Effector memory CD4-positive, alpha-beta T cell (primary cell): ENCODE results near the gene PROP1.

Source experiments
- DNase-seq, 3 donors: peaks; one replicate each; pipeline ENCODE4 v3.0.0-alpha.2; 2020
- H3K27ac ChIP-seq: 2 replicates; pipeline ENCODE4 v1.7.0; 2013; ENCODE audit warnings: mild to moderate bottlenecking, low read length, moderate library complexity; ENCODE audit not compliant: insufficient read depth, poor library complexity, severe bottlenecking
- H3K27me3 ChIP-seq: replicated peaks from 2 replicates; pipeline ENCODE4 v1.7.0; 2013; ENCODE audit warnings: mild to moderate bottlenecking, low read length; ENCODE audit not compliant: insufficient read depth, control insufficient read depth, poor library complexity, severe bottlenecking
- H3K36me3 ChIP-seq: 2 replicates; pipeline ENCODE4 v1.7.0; 2013; ENCODE audit warnings: mild to moderate bottlenecking, low read length, moderate library complexity; ENCODE audit not compliant: control insufficient read depth, insufficient read depth
- H3K4me1 ChIP-seq: 2 replicates; pipeline ENCODE4 v1.7.0; 2013; ENCODE audit warnings: low read length, mild to moderate bottlenecking; ENCODE audit not compliant: control insufficient read depth, insufficient read depth, poor library complexity, severe bottlenecking
- H3K4me3 ChIP-seq: 2 replicates; pipeline ENCODE4 v1.7.0; 2013; ENCODE audit warnings: low read length, low read depth, mild to moderate bottlenecking; ENCODE audit not compliant: insufficient read depth, poor library complexity, severe bottlenecking
- H3K9me3 ChIP-seq: 2 replicates; pipeline ENCODE4 v1.7.0; 2013; ENCODE audit warnings: mild to moderate bottlenecking, low read length, moderate library complexity; ENCODE audit not compliant: control insufficient read depth

PROP1 gene

DNA sequence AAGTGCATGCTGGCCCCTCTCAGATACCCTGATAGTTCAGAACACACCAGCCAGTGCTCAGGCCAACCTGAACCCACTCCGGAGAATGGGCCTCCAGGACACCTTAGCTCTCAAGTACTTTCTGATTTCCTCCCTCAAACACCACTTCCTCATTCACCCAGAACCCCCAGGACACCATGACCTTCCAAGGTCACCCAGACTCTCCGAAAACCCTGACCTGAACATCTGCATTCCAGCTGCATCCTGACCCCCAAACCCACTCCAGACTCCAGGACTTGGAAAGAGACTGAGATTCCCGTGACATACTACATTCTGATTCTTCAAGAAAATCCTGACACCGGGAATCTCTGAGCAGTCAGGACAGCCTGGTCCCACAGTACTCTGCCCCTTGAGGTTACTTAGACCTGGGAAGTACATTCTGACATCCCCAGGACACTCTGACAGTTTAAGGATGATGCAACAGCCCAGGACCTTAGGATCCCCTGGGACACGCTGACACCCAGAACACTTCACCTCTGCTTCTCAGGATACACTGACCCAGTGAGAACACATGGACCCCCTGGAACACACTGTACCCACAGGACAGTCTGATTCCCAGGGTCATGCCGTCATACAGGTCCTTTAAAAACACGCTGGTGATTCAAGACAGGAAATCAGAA is 747 bp upstream of the PROP1 start:
- Histone ChIP-seq H3K4me3 (no peak overlapping the region), H3K36me3 (no peaks in the 10 kb centered on the region), H3K9me3 (no peaks in the 10 kb centered on the region), H3K27ac (no peak overlapping the region), H3K4me1 (no peaks in the 10 kb centered on the region), H3K27me3 (no peaks in the 10 kb centered on the region)
- DNase-seq, result no peak

DNA sequence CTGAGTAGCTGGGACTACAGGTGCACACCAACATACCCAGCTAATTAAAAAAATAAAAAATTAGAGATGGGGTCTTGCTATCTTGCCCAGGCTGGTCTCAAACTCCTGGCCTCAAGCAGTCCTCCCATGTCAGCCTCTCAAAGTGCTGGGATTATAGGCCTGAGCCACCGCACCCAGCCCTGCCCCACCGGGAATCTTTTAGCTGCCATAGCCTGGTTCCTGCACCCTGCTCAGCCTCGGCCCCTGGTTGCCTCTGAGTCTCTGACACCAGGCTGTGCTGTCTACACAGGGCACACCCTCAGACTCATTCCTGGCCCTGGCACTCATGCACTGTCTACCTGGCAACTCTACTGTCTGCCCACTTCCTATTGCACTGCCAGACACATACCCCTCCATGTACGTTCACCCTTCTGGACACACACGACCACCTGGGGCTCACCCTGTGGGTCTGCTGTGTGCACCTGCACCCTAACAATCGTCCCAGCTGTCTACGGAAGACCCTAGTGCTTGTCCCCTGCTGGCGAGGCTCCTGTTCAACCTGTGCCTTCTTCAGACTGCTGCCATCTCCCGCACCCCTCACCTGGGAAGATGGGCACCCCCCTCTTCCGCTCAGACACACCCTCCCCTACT is 1.4 kb downstream of the PROP1 start:
- no peak overlapping the region for H3K4me3 ChIP-seq
- no peak for DNase-seq

DNA sequence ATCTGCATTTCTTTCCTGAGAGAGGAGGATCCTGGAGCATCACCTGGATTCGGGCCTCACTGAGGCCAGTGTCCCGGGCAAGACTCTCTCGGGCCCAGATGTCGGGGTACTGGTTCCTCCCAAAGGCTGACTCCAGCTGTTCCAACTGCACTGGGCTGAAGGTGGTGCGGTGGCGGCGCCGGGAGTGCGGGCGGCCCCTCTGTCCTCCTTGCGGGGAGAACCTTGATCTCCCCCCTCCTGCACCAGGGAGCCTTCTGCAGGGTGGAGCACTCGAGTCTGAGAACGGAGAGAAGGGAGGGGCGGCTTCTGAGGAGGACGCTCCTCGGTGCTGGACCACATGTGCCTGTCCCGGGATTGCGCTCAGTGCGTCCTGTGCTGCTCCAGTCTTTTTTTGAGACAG is 2.0 kb downstream of the PROP1 start:
- H3K27me3 ChIP-seq, result no peaks in the 10 kb centered on the region
- DNase-seq, result no peak
- no peak overlapping the region for H3K4me3 ChIP-seq
- no peaks in the 10 kb centered on the region for H3K4me1 ChIP-seq
- H3K27ac ChIP-seq, result no peak overlapping the region
- no peaks in the 10 kb centered on the region for H3K36me3 ChIP-seq
- no peaks in the 10 kb centered on the region for H3K9me3 ChIP-seq

More for the DNA sequence above, 1.4 kb downstream of the PROP1 start:
- no peaks in the 10 kb centered on the region for H3K36me3 ChIP-seq
- no peaks in the 10 kb centered on the region for H3K9me3 ChIP-seq
- H3K27me3 ChIP-seq, result no peaks in the 10 kb centered on the region
- no peaks in the 10 kb centered on the region for H3K4me1 ChIP-seq
- no peak overlapping the region for H3K27ac ChIP-seq

DNA sequence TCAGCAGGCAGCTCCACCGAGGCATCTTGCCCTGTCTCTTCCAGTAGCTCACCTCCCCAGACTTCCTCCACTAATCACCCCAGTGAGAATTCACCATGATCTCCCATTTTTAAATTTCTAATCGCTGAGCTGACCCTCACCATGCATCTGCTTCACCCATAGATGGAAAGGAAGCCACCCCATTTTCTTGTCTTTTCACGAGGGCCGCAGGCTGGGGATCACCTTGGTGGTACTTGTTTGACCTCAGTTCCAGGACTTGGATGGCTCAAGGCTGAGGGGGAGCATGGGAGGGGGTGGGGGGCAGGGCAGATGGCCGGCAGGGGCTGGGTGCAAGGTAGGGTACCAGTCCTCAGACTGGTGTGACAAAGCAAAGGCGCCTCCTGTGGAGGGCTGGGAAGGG is 3.6 kb downstream of the PROP1 start:
- H3K27ac ChIP-seq, result no peak overlapping the region
- no peak for DNase-seq

DNA sequence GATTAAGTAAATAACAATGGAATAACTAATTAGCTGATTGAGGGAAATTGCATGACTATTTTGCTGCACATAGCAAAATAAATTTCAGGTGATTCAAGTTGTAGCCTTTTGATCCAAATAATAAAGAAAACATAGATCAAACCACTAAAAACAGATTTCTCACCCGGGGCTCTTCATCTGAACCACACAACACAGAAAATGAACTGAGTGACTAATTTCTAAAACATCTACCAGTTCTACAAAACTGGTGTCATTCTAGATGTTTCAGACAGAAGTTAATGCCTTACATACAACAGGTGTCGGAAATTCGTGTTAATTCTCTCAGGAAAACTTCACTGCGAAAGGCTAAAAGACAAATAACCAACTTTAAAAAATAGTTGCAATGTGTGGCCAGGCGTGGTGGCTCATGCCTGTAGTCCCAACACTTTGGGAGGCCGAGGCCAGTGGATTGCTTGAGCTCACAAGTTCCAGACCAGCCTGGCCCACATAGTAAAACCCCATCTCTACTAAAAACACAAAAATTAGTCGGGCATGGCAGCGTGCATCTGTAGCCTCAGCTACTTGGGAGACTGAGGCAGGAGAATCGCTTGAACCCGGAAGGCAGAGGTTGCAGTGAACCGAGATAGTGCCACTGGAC is 6.9 kb downstream of the PROP1 start:
- Histone ChIP-seq H3K36me3 (no peaks in the 10 kb centered on the region), H3K4me3 (no peak overlapping the region), H3K9me3 (no peaks in the 10 kb centered on the region), H3K27me3 (peaks cover 25% of the 10 kb centered on the region), H3K27ac (no peak overlapping the region), H3K4me1 (peaks cover 7% of the 10 kb centered on the region)
- no peak for DNase-seq

More for the DNA sequence above, 3.6 kb downstream of the PROP1 start:
- Histone ChIP-seq H3K4me1 (no peaks in the 10 kb centered on the region), H3K27me3 (peaks cover under 1% of the 10 kb centered on the region), H3K9me3 (no peaks in the 10 kb centered on the region), H3K36me3 (no peaks in the 10 kb centered on the region), H3K4me3 (no peak overlapping the region)

DNA sequence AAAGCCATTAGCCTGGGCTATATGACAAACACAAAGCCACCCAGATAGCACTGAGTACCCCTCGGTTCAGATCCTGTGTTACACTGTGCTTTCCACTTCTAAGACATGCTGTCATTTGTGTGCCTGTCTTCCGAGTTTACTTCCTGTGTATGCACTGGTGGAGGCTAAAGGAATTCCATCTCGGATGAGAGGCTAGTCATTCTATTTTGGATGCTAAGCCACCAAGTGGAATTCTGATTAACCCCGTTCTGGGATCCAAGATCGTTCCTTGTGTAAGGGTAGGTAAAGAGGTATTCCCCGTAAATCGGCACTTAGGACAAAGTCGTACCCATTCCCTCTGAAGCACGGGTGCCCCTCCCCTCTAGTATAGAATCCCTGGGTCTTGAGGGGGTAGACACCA is 8.7 kb downstream of the PROP1 start:
- H3K36me3 ChIP-seq, result no peaks in the 10 kb centered on the region
- no peaks in the 10 kb centered on the region for H3K9me3 ChIP-seq
- no peak overlapping the region for H3K4me3 ChIP-seq
- H3K27ac ChIP-seq, result no peak overlapping the region
- peaks cover 11% of the 10 kb centered on the region for H3K4me1 ChIP-seq
- H3K27me3 ChIP-seq, result peaks cover 43% of the 10 kb centered on the region
- no peak for DNase-seq

DNA sequence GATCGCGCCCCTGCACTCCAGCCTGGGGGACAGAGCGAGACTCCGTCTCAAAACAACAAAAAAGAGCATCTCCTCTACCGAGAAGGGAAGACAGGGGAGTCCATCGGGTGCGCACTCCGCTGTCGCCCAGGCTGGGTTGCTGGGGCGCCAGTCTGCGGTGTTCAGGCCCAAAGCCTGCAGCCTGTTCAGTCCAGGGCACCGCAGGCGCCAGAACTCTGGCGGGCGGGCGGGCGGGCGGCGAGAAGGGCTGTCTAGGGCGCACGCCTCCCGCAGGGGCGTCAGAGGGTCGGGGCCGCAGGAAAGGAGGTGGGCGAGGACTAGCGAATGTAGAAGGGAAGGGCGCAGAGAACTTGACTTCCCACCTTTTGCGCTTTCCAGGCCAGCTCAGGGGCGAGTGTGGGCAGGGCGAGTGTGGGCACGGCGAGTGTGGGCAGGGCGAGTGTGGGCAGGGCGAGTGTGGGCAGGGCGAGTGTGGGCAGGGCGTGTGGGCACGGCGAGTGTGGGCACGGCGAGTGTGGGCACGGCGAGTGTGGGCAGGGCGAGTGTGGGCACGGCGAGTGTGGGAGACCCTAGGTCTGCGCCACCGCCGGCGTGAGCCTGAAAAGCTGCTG is 10.5 kb downstream of the PROP1 start:
- no peak overlapping the region for H3K27ac ChIP-seq
- no peak overlapping the region for H3K4me3 ChIP-seq

DNA sequence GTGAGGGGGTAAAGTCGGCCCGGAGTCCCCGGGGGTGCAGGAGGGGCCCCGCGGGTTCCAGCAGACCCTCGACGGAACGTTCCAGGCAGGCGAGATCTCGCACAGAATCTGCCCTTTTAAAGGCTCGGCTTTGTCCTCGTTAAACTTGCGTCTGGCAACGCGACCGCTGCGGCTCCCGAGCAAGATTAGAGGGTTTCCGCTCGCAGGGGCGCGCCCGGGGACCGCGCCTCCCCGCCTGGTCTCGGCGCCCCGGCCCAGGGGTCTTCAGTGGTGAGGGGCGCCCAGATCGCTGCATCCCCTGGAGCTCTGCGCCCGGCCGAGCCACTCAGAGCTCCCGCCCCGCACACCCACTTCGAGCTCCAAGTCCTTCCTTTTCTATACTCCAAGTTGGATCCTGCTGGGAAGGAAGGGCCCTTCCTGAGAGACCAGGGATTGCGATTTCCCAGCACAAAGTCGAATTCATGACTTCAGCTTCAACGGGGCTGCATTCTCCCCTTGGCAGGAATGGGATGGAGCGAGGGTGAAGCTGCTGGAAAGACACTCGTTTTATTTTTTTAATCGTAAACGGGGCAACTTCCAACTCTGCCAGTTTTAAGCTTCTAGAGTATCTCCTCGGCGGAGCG is 11.3 kb downstream of the PROP1 start:
- Histone ChIP-seq H3K4me3 (no peak overlapping the region), H3K27ac (no peak overlapping the region), H3K9me3 (no peaks in the 10 kb centered on the region), H3K4me1 (peaks cover 11% of the 10 kb centered on the region), H3K27me3 (peaks cover 49% of the 10 kb centered on the region), H3K36me3 (no peaks in the 10 kb centered on the region)
- no peak for DNase-seq

More for the DNA sequence above, 10.5 kb downstream of the PROP1 start:
- Histone ChIP-seq H3K4me1 (peaks cover 11% of the 10 kb centered on the region), H3K27me3 (peaks cover 49% of the 10 kb centered on the region), H3K9me3 (no peaks in the 10 kb centered on the region), H3K36me3 (no peaks in the 10 kb centered on the region)
- DNase-seq, result no peak

DNA sequence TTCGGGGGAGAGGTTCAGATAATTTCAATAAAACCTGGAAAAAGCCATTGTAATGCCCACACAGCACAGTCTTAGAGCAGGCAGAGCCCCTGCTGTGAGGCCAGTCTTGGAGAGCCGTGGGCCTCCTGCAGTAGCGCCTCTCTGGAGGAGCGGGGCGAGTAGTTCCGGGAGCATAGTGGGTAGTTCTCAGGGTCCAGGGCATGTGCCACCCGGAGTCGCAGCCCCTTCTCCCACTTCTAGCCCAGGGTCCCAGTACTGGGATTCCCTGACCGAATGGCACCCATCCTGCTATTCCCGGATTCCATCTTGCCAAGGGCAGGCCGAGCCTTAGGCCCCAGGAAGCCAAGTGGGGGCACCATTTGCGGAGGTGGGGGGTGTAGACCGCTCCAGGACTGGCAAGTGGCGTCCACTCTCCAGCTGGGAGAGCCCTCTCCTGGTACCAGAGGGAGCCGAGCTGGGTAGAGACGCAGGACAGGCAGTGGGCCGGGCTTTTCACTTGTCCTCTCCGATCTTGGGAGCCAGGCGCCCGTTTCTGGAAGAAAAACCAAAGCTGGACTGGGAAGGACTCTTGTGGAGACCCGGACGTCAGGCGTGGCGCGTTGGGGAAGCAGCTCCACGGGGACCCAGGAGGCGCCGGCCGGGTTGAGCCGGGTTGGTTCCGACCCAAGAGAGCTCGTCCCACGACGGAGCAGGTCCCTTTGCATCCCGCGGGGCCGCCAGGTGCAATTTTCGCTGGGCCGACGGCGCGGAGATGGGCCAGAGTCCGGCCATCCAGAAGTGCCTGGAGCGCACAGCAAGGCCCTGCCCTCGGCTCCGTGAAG is 12.1 kb downstream of the PROP1 start:
- H3K27me3 ChIP-seq, result peaks cover 49% of the 10 kb centered on the region

More for the DNA sequence above, 12.1 kb downstream of the PROP1 start:
- Histone ChIP-seq H3K36me3 (no peaks in the 10 kb centered on the region), H3K4me1 (peaks cover 11% of the 10 kb centered on the region), H3K27ac (no peak overlapping the region), H3K9me3 (no peaks in the 10 kb centered on the region), H3K4me3 (no peak overlapping the region)
- no peak for DNase-seq
